WTC11 (cell line): ENCODE measurements around the gene STAM. TPM values are rescaled to one million over a fixed set of nuclear protein-coding genes. Genes with fewer than 3 reads are reported as not detected.

Experiments used
- ATAC-seq: fragments of 200-7000 bp; cut with Tn5 transposase; 2 replicates; pipeline ENCODE4 v1.10.0; 2021; ENCODE audit warnings: mild to moderate bottlenecking, moderate library complexity
- CTCF ChIA-PET: fragments of 300-600 bp; sonication (Branson Sonifier 250); formaldehyde crosslinking; loops from one replicate; lab custom pipeline; 2021; ENCODE audit warnings: antibody characterized with exemption; lab: Charles Lee
- POLR2A ChIA-PET: fragments of 350-600 bp; sonication (Branson Sonifier 250); formaldehyde crosslinking; loops from one replicate; lab custom pipeline; 2021; ENCODE audit warnings: antibody characterized with exemption; lab: Charles Lee
- DNase-seq: peaks from one replicate; pipeline ENCODE4 v3.0.0; 2021; ENCODE audit warnings: low spot score
- H3K27ac Mint-ChIP-seq: 2 replicates; pipeline ENCODE4 v1.8.0; 2021; ENCODE audit warnings: mixed read lengths
- H3K27me3 Mint-ChIP-seq: 2 replicates; pipeline ENCODE4 v1.8.0; 2021; ENCODE audit warnings: low read depth, mild to moderate bottlenecking, moderate library complexity, mixed read lengths
- H3K36me3 Mint-ChIP-seq: 2 replicates; pipeline ENCODE4 v1.8.0; 2021; ENCODE audit warnings: mixed read lengths
- H3K4me1 Mint-ChIP-seq: 2 replicates; pipeline ENCODE4 v1.8.0; 2022; ENCODE audit warnings: mixed read lengths
- H3K4me3 Mint-ChIP-seq: 2 replicates; pipeline ENCODE4 v1.8.0; 2021; ENCODE audit warnings: mild to moderate bottlenecking, moderate library complexity, mixed read lengths
- H3K9me3 Mint-ChIP-seq: 2 replicates; pipeline ENCODE4 v1.8.0; 2021; ENCODE audit warnings: mixed read lengths
- ARID4B ChIP-seq: sonication (generic); formaldehyde crosslinking; IDR thresholded peaks from 2 replicates; pipeline ENCODE4 v1.8.0; 2023; ENCODE audit warnings: missing genetic modification reagents, mild to moderate bottlenecking, borderline replicate concordance
- CBFB ChIP-seq: sonication (generic); formaldehyde crosslinking; IDR thresholded peaks from 2 replicates; pipeline ENCODE4 v1.8.1; 2022; ENCODE audit warnings: mild to moderate bottlenecking, low read depth, missing genetic modification reagents
- E2F4 ChIP-seq: sonication (generic); formaldehyde crosslinking; IDR thresholded peaks from 2 replicates; pipeline ENCODE4 v1.8.1; 2022; ENCODE audit warnings: low read depth, mild to moderate bottlenecking, moderate library complexity, missing genetic modification reagents, borderline replicate concordance
- ERG ChIP-seq: fragments of 250-450 bp; sonication (Bioruptor Pico); IDR thresholded peaks from 2 replicates; pipeline ENCODE4 v1.8.0; 2021; ENCODE audit warnings: mild to moderate bottlenecking
- FOXJ3 ChIP-seq: sonication (generic); formaldehyde crosslinking; IDR thresholded peaks from 2 replicates; pipeline ENCODE4 v1.9.0; 2021; ENCODE audit warnings: missing genetic modification reagents, mild to moderate bottlenecking, borderline replicate concordance
- MLX ChIP-seq: sonication (generic); formaldehyde crosslinking; IDR thresholded peaks from 2 replicates; pipeline ENCODE4 v1.8.1; 2023; ENCODE audit warnings: mild to moderate bottlenecking, missing genetic modification reagents, moderate library complexity
- MYBL2 ChIP-seq: sonication (generic); formaldehyde crosslinking; IDR thresholded peaks from 2 replicates; pipeline ENCODE4 v1.8.1; 2023; ENCODE audit warnings: mild to moderate bottlenecking, moderate library complexity, missing genetic modification reagents
- SMAD4 ChIP-seq: sonication (generic); formaldehyde crosslinking; IDR thresholded peaks from 2 replicates; pipeline ENCODE4 v1.8.0; 2022; ENCODE audit warnings: mild to moderate bottlenecking, missing genetic modification reagents
- SOX15 ChIP-seq: fragments of 250-450 bp; sonication (Bioruptor Pico); IDR thresholded peaks from 2 replicates; pipeline ENCODE4 v1.9.0; 2021; ENCODE audit warnings: mild to moderate bottlenecking
- SP1 ChIP-seq: sonication (generic); formaldehyde crosslinking; conservative IDR thresholded peaks from 2 replicates; pipeline ENCODE4 v1.8.1; 2022; ENCODE audit warnings: missing genetic modification reagents
- TEAD1 ChIP-seq: sonication (generic); formaldehyde crosslinking; IDR thresholded peaks from 2 replicates; pipeline ENCODE4 v1.8.0; 2022; ENCODE audit warnings: mild to moderate bottlenecking, missing genetic modification reagents
- ZMAT4 ChIP-seq: fragments of 250-450 bp; sonication (Bioruptor Pico); IDR thresholded peaks from 2 replicates; pipeline ENCODE4 v1.9.0; 2021; ENCODE audit warnings: mild to moderate bottlenecking
- ZNF263 ChIP-seq: sonication (generic); formaldehyde crosslinking; IDR thresholded peaks from 2 replicates; pipeline ENCODE4 v1.8.1; 2022; ENCODE audit warnings: low read depth, mild to moderate bottlenecking, moderate library complexity, missing genetic modification reagents
- ZNF423 ChIP-seq: fragments of 250-450 bp; sonication (Bioruptor Pico); IDR thresholded peaks from 2 replicates; pipeline ENCODE4 v2.1.2; 2022; ENCODE audit warnings: mild to moderate bottlenecking, moderate library complexity
- total RNA-seq: library from RNA; stranded (reverse); gene quantifications from 3 replicates; pipeline ENCODE4 v1.2.3, GENCODE V29; 2021

Gene STAM
- total RNA-seq, 1 experiment from 2014 or later, result 24.2 TPM

GRCh38 chr10:17662193-17663138 lies 18.5 kb downstream of the STAM start (continued):
- TF ChIP-seq ERG (CRISPR knock-in tag) (no peak), CBFB (CRISPR knock-in tag) (no peak), ZNF263 (CRISPR knock-in tag) (no peak)
- TF ChIP-seq, all 79 proteins: peak for 0

- DNase-seq (no peak), ATAC-seq (no peak)
- TF ChIP-seq SP1 (CRISPR knock-in tag) (no peak), TEAD1 (no peak), ZMAT4 (no peak), ZNF423 (CRISPR knock-in tag) (no peak), FOXJ3 (CRISPR knock-in tag) (no peak)
- ChIA-PET POLR2A (no interaction called here), CTCF (no interaction called here)
- Mint-ChIP-seq H3K36me3 (0 out of 2 replicates have a peak, but pooled peaks cover 4% of the 10 kb centered on the region), H3K4me1 (peaks cover 13% of the 10 kb centered on the region), H3K4me3 (no peak overlapping the region), H3K27ac (peak overlapping the region; percentile 34; the same call in 1 of the 2 replicates), H3K9me3 (0 out of 2 replicates have a peak, but pooled peaks cover 2% of the 10 kb centered on the region), H3K27me3 (no peaks in the 10 kb centered on the region)
Measured at GRCh38 chr10:17663450-17663849, 19.5 kb downstream of the STAM start.

- Mint-ChIP-seq H3K4me1 (peaks cover 27% of the 10 kb centered on the region), H3K27me3 (no peaks in the 10 kb centered on the region), H3K9me3 (no peaks in the 10 kb centered on the region), H3K36me3 (0 out of 2 replicates have a peak, but pooled peaks cover 4% of the 10 kb centered on the region), H3K27ac (0 out of 2 replicates have a peak overlapping the region, but pooled peaks have one; percentile 58), H3K4me3 (no peak overlapping the region)
- CTCF ChIA-PET, result no interaction called here
- ATAC-seq (no peak), DNase-seq (no peak)
- POLR2A ChIA-PET, result no interaction called here
- TF ChIP-seq ZNF423 (CRISPR knock-in tag), result no peak
- TF ChIP-seq SOX15 (CRISPR knock-in tag), result no peak
- no peak for TF ChIP-seq MYBL2 (CRISPR knock-in tag)
- no peak for TF ChIP-seq E2F4
- TF ChIP-seq SMAD4 (CRISPR knock-in tag), result no peak
- TF ChIP-seq ARID4B, result no peak
- TF ChIP-seq MLX (CRISPR knock-in tag), result no peak
Measured at GRCh38 chr10:17665747-17666146, 21.8 kb downstream of the STAM start.
